ENCODE results near the gene TMEM132A.

TMEM132A gene

DNA sequence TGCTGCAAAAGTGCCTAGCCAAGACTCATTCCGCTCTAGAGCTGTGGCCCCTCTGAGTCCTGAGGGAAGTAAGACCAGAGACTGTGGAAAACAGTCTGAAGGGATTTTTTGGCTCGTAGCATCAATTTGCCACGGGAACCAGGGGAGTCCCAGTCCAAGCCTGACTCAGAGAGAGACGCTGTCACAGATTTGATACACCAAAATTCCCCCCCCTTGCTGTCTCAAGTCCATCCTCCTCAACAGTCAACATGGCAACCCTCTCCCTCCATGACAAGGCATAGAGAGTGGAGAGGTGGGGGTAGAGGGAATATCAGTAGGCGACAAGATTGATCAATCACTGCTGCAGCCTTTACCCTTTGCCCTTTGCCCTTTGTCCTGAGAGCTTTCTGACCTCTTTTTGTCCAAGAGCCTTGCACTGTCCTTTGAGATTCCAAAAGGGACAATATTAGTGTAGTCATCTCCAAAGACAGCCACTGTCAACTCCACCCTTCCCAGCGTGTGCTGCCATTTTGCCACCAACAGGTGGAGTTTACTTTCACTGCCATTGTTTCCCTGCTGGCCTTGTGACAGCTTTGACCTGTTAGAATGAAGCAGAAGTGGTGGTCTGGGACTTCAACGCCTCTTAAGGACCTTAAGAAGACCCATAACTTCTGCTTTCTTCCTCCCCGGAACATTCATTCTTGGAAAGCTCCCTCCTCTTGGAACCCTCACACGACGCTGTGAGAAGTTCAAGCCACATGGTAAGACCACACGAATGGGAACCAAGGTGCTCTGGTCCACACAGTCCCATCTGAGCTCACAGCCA, 20.4 kb downstream of the TMEM132A start:
- ATAC-seq (ENCODE audit: low read depth) (no peak), DNase-seq (ENCODE audit: low spot score) (no peak)
- H3K36me3 ChIP-seq (ENCODE audit: low read depth) = no peaks in the 10 kb centered on the region
- no peaks in the 10 kb centered on the region for H3K27me3 ChIP-seq (ENCODE audit: insufficient read depth, poor library complexity, severe bottlenecking)
- TF ChIP-seq, protein P1, sequence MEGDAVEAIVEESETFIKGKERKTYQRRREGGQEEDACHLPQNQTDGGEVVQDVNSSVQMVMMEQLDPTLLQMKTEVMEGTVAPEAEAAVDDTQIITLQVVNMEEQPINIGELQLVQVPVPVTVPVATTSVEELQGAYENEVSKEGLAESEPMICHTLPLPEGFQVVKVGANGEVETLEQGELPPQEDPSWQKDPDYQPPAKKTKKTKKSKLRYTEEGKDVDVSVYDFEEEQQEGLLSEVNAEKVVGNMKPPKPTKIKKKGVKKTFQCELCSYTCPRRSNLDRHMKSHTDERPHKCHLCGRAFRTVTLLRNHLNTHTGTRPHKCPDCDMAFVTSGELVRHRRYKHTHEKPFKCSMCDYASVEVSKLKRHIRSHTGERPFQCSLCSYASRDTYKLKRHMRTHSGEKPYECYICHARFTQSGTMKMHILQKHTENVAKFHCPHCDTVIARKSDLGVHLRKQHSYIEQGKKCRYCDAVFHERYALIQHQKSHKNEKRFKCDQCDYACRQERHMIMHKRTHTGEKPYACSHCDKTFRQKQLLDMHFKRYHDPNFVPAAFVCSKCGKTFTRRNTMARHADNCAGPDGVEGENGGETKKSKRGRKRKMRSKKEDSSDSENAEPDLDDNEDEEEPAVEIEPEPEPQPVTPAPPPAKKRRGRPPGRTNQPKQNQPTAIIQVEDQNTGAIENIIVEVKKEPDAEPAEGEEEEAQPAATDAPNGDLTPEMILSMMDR (IDR thresholded peaks at IDR 0.05; ENCODE audit: poor library complexity, severe bottlenecking) = no peak
- no peaks in the 10 kb centered on the region for H3K9me3 ChIP-seq (ENCODE audit: severe bottlenecking)
- H3K4me1 ChIP-seq (ENCODE audit: insufficient read depth, poor library complexity, severe bottlenecking) = no peaks in the 10 kb centered on the region
- no peak overlapping the region for H3K27ac ChIP-seq (ENCODE audit: poor library complexity, severe bottlenecking)
- H3K4me3 ChIP-seq (ENCODE audit: severe bottlenecking) = no peak overlapping the region

- ATAC-seq (ENCODE audit: low read depth) (no peak), DNase-seq (ENCODE audit: low spot score) (no peak)
- TF ChIP-seq, protein P1 (IDR thresholded peaks at IDR 0.05; ENCODE audit: poor library complexity, severe bottlenecking) = no peak
- H3K4me3 ChIP-seq (ENCODE audit: severe bottlenecking) = no peak overlapping the region
- H3K27me3 ChIP-seq (ENCODE audit: insufficient read depth, poor library complexity, severe bottlenecking) = no peaks in the 10 kb centered on the region
- H3K27ac ChIP-seq (ENCODE audit: poor library complexity, severe bottlenecking) = no peak overlapping the region
- H3K4me1 ChIP-seq (ENCODE audit: insufficient read depth, poor library complexity, severe bottlenecking) = no peaks in the 10 kb centered on the region
- H3K9me3 ChIP-seq (ENCODE audit: severe bottlenecking) = no peaks in the 10 kb centered on the region
- H3K36me3 ChIP-seq (ENCODE audit: low read depth) = no peaks in the 10 kb centered on the region
These were observed 21.0 kb downstream of the TMEM132A start for GRCh38 chr11:60945295-60945667.

DNA sequence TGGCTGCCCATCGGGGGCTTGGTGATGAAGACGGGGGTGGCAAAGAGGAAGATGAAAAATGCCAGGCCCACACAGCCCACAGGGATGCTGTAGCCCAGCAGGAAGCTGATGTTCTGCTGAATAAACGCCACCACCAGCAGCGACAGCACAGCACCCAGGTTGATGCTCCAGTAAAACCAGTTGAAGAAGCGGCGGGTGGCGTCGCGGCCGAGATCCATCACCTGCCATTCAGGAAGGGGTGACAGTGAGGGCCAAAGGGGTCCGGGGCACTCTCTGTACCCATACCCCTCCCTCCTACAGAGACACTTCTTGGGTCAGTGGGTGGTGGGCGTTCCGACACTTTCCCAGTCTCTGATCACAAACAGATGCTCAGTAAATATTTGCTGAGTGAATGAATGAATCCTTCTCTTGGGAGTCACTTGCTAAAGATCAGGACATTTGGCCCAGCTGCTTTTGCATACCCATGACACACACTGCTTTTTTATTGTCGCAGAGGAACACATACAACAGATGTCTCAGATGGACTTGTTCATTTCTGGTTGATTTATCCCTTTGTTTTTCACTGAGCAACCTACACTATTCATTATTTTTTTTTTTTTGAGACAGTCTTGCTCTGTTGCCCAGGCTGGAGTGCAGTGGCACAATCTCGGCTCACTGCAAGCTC, 22.5 kb downstream of the TMEM132A start:
- Histone ChIP-seq H3K4me3 (ENCODE audit: severe bottlenecking) (no peak overlapping the region), H3K36me3 (ENCODE audit: low read depth) (no peaks in the 10 kb centered on the region), H3K4me1 (ENCODE audit: insufficient read depth, poor library complexity, severe bottlenecking) (no peaks in the 10 kb centered on the region), H3K9me3 (ENCODE audit: severe bottlenecking) (no peaks in the 10 kb centered on the region), H3K27me3 (ENCODE audit: insufficient read depth, poor library complexity, severe bottlenecking) (no peaks in the 10 kb centered on the region), H3K27ac (ENCODE audit: poor library complexity, severe bottlenecking) (no peak overlapping the region)
- TF ChIP-seq, protein P1 (IDR thresholded peaks at IDR 0.05; ENCODE audit: poor library complexity, severe bottlenecking) = no peak
- DNase-seq (ENCODE audit: low spot score) (no peak), ATAC-seq (ENCODE audit: low read depth) (no peak)

GRCh38 chr11:60947700-60948099, 23.4 kb downstream of the TMEM132A start:
- H3K9me3 ChIP-seq (ENCODE audit: severe bottlenecking) = no peaks in the 10 kb centered on the region
- H3K27ac ChIP-seq (ENCODE audit: poor library complexity, severe bottlenecking) = no peak overlapping the region
- no peak overlapping the region for H3K4me3 ChIP-seq (ENCODE audit: severe bottlenecking)
- no peak for ATAC-seq (ENCODE audit: low read depth)
- no peaks in the 10 kb centered on the region for H3K27me3 ChIP-seq (ENCODE audit: insufficient read depth, poor library complexity, severe bottlenecking)
- TF ChIP-seq, protein P1 (IDR thresholded peaks at IDR 0.05; ENCODE audit: poor library complexity, severe bottlenecking) = no peak
- H3K4me1 ChIP-seq (ENCODE audit: insufficient read depth, poor library complexity, severe bottlenecking) = no peaks in the 10 kb centered on the region
- no peaks in the 10 kb centered on the region for H3K36me3 ChIP-seq (ENCODE audit: low read depth)
- no peak for DNase-seq (ENCODE audit: low spot score)

DNA sequence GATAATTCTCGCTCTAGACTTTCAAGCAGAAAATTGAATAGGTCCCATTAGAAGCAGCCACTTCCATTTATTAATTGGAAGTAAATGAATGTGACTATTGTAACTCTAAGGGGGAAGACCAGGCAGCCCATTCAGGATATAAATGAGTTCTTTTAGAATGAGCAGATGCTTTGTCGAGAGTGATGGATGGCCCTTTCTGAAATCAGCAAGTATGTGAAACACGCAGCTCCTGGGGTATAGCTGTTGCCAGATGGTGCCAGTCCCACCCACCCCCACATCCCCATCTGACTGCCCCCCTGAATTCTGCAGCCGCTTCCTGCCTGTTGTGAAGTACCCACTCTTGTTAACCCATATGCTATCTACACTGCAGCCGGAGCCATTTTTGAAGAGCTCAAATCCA, 24.0 kb downstream of the TMEM132A start:
- ATAC-seq (ENCODE audit: low read depth) (no peak), DNase-seq (ENCODE audit: low spot score) (no peak)
- Histone ChIP-seq H3K9me3 (ENCODE audit: severe bottlenecking) (no peaks in the 10 kb centered on the region), H3K4me3 (ENCODE audit: severe bottlenecking) (no peak overlapping the region), H3K27me3 (ENCODE audit: insufficient read depth, poor library complexity, severe bottlenecking) (no peaks in the 10 kb centered on the region), H3K4me1 (ENCODE audit: insufficient read depth, poor library complexity, severe bottlenecking) (no peaks in the 10 kb centered on the region), H3K36me3 (ENCODE audit: low read depth) (no peaks in the 10 kb centered on the region), H3K27ac (ENCODE audit: poor library complexity, severe bottlenecking) (no peak overlapping the region)
- TF ChIP-seq, protein P1 (IDR thresholded peaks at IDR 0.05; ENCODE audit: poor library complexity, severe bottlenecking) = no peak
